ENCODE measurements around the gene ANXA10.

GRCh38 chr4:168119100-168119499 is 26.8 kb downstream of the ANXA10 start:
- TF ChIP-seq POLR2AphosphoS5 (IDR thresholded peaks at IDR 0.05) (no peak), CTCF (IDR thresholded peaks at IDR 0.05) (no peak), POLR2A (IDR thresholded peaks at IDR 0.05) (no peak)
